Stimulated activated CD8-positive, alpha-beta memory T cell treated with anti-CD3 and anti-CD28 coated beads, Interleukin-15, amount 100 ng/mL, for 24 hours (primary cell): Measurements from ENCODE around the gene TRIM28.
"Not testable (repeated sequence)": the region's sequence is repeated elsewhere in the genome, so short reads cannot be mapped to it uniquely, and the experiment has no call there.

Experiments used
- DNase-seq: peaks from one replicate; pipeline ENCODE4 v3.0.0-alpha.2; 2020; ENCODE audit warnings: low read depth

TRIM28 gene

DNA sequence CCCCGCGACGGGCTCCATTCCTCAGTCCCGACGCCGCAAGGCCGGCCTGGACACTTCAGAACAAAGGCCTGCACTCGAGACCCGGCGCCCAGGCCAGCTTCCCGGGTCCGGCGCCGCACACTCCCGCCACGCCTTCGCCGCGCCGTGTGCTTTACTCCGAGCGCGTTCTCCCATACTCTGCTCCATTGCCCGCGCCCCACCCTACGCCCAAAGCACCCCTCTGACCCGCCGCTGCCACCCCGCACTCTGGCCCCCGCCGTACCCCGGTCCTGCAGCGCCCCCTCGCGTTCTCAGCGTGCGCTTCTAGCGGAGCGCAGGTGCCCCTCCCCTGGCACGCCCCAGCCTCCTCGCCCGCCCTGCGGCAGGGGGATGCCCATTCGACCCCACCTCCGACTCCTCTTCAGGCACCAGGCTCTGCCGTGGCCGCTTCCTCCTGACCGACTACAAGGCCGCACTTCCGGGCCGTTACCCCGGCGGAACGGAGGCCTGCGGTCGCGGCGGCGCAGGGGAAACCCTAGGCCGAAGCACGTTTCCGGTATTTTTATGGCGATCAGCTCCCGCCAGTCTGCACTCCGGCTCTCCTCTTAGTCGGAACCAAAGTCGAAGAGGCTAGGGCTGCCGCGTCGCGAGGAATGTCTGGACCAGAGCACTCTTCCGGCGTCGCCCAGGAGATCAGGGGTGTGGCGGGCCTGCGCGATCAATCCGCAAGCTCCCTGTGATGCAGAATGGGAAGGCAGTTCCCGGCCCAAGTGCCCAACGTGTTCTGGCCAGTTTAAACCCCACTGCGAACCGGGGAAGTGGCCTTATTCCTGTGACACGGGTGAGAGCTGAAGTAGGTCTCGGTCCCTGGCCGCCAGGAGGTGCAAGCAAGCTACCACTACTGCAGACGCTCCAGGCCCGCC lies 24.3 kb upstream of the TRIM28 start, which contains the start of gene ZBTB45:
Gene ZBTB45 (minus strand): TSS at position 456 of the 902 bp plus-strand sequence. CDS start 2,137 bp downstream, outside the sequence.
- peak; percentile 86 for DNase-seq

- no peak for DNase-seq
Measured at GRCh38 chr19:58520257-58520599, 23.6 kb upstream of the TRIM28 start.

GRCh38 chr19:58521651-58522050 lies 22.2 kb upstream of the TRIM28 start:
- DNase-seq = no peak

DNA sequence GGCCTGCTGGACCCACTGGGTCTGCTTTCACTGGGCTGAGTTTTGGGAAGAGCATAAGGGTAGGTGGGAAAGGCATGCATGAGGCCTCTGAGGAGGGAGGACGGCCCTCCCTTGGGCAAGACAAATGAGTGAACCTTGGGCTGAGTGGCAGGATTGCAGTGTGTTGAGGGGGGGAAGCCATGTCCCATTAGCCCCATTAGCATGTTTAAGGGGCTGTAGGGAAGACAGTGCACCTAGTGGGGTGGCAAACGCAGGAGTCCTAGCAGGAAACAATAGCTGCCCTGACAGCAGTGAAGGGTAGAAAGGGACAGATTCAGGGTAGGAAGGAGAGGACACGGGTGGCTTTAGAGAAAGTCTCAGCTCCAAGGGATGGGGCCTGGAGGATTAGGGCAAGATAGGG lies 21.2 kb upstream of the TRIM28 start:
- DNase-seq = no peak

GRCh38 chr19:58529405-58529804 lies 14.5 kb upstream of the TRIM28 start:
- no peak for DNase-seq

DNA sequence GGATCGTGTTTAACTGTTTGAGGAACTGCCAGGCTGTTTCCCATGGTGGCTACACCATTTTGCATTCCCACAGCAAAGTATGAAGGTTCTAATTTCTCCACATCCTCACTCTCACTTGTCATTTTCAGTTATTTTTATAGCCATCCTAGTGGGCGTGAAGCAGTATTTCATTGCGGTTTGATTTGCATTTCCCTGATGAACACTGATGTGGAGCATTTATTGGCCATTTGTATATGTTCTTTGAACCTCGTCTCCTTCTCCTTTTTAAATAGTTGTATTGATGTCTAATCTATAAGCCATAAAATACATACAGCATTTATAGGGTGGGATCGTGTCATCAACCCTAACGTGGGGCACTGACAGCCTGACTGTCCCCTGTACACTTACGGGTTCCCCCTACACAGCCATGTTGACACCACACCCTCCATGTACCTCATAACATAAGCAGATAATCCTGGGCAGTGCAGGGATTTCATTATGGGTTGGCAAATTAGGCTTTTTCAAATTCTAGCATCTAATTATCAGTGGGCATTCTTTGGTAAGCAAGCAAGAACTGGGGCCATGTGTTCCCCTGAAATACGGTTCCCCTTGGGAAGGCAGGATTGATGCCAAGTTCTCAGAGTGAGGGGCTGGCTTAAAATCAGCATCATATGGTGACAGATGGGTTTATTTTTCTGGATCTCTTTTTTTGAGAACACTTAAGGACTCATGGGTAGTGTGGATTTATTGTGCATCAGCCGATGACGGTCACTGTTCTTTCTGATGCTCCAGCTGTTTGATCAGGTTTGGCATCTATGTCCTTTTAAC lies 12.6 kb upstream of the TRIM28 start:
- no peak for DNase-seq

DNA sequence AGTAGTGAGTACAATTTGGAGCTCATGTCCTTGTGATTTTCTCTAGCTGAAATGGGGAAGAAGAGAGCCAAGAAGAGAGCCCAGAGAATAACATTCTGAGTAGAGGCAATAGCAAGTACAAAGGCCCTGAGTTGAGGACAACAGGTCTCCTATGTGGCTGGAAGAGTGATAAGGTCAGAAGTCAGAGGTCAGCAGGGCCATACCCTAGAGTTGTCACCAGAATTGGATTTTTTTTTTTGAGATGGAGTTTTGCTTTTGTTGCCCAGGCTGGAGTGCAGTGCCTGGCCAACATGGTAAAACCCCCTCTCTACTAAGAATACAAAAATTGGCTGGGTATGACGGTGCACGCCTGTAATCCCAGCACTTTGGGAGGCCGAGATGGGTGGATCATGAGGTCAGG lies 8.0 kb upstream of the TRIM28 start:
- no peak for DNase-seq

DNA sequence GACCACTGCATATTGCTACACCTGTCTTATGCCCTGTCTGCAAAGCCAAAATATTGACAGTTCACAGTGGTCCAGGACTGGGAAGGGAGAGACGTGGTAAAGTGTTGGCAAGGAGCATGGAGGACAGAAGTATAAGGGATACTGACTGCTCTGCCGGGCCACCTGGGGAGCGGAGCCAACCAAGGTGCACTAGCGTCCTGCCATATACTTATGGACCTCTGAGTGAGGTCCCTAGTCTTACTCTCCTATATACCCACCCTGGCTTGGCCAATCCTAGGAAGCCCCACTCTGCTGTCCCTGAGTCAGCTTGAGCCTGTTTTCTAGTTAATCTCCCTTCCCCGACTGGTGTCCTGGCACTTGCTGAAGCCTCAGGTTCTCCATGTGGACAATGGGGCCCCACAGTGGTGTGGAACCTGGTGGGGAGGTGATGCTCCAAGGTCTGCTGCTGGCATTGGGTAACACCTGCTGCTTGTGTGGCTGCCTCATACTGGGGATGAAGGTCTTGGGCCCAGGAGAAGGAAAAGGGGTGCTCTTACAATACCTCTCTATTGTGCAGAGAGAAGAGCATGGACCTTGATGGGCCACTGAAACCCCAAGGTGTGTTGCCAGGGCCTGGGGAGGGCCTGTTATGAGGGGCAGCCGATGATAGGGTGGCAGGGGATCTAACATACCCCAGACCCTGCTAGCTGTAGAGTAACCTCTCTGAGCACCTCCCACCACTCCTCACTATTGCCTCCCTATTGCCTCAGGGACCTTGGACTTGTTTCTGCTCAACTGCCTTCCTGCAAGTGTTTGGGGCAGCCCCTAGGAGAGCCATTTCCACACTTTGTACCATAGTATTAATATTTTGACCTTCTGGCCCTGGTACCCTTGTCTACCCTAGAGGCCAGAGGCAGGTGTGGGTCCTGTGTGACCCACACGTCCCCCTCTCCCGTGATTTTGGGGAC lies 6.7 kb upstream of the TRIM28 start:
- no peak for DNase-seq

GRCh38 chr19:58538257-58539168 lies 5.4 kb upstream of the TRIM28 start:
- no peak for DNase-seq

- DNase-seq = not testable (repeated sequence)
Measured at GRCh38 chr19:58539169-58539559, 4.7 kb upstream of the TRIM28 start.

DNA sequence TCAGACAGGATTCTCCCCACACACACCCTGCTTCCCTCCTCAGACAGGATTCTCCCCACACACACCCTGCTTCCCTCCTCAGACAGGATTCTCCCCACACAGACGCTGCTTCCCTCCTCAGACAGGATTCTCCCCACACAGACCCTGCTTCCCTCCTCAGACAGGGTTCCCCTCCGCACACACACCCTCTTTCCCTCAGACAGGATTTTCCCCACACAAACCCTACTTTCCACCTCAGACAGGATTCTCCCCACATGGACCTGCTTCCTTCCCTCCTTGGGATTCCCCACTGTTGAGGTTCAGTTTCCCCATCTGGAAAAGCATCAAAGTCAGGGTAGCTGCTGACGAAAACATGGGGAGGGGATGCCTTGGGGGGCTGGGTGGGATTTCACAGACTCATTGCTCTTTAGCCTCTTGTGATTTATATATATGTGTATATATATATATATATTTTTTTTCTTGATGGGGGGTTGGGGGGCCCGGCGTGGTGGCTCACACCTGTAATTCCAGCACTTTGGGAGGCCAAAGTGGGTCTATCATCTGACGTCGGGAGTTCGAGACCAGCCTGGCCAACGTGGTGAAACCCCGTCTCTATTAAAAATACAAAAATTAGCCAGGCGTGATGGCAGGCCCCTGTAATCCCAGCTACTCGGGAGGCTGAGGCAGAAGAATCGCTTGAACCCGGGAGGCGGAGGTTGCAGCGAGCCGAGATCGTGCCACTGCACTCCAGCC lies 1.1 kb upstream of the TRIM28 start:
- not testable (repeated sequence) for DNase-seq

DNA sequence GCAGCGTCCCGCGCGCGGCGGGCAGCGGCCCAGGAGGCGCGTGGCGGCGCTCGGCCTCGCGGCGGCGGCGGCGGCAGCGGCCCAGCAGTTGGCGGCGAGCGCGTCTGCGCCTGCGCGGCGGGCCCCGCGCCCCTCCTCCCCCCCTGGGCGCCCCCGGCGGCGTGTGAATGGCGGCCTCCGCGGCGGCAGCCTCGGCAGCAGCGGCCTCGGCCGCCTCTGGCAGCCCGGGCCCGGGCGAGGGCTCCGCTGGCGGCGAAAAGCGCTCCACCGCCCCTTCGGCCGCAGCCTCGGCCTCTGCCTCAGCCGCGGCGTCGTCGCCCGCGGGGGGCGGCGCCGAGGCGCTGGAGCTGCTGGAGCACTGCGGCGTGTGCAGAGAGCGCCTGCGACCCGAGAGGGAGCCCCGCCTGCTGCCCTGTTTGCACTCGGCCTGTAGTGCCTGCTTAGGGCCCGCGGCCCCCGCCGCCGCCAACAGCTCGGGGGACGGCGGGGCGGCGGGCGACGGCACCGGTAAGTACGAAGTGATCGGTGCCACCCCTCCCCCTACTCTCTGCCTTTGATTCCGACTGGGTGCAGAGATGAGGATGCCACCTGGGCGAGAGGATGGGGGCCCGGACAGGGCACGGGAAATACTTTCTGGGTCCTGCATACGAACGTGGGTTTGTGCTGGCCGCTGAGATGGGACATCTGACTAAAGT lies 874 bp downstream of the TRIM28 start:
- DNase-seq = no peak

DNA sequence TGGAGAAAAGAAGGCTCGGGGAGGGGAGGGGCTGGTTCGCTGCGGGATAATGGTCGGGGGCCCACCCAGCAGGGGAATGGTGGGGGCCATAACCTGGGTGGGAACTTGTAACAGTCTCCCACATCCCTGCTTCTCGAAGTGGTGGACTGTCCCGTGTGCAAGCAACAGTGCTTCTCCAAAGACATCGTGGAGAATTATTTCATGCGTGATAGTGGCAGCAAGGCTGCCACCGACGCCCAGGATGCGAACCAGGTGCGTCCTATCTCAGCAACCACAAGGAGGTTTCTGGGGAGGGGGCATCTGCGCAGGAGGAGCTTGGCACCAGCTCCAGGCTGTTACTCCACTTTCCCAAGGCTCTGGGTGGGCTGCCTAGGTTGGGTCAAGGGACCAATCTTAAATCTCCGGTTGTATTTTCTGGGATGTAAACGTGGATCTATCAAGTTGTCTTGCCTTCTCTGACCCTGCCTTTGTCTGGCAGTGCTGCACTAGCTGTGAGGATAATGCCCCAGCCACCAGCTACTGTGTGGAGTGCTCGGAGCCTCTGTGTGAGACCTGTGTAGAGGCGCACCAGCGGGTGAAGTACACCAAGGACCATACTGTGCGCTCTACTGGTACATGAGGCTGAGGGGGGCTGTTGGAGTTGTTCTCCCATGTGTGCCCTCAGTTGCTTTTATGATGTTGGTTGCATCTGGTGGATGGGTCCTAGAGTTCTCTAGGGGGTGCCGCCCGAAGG lies 1.6 kb downstream of the TRIM28 start:
- DNase-seq = no peak

GRCh38 chr19:58546019-58546530 lies 2.2 kb downstream of the TRIM28 start:
- DNase-seq = no peak

DNA sequence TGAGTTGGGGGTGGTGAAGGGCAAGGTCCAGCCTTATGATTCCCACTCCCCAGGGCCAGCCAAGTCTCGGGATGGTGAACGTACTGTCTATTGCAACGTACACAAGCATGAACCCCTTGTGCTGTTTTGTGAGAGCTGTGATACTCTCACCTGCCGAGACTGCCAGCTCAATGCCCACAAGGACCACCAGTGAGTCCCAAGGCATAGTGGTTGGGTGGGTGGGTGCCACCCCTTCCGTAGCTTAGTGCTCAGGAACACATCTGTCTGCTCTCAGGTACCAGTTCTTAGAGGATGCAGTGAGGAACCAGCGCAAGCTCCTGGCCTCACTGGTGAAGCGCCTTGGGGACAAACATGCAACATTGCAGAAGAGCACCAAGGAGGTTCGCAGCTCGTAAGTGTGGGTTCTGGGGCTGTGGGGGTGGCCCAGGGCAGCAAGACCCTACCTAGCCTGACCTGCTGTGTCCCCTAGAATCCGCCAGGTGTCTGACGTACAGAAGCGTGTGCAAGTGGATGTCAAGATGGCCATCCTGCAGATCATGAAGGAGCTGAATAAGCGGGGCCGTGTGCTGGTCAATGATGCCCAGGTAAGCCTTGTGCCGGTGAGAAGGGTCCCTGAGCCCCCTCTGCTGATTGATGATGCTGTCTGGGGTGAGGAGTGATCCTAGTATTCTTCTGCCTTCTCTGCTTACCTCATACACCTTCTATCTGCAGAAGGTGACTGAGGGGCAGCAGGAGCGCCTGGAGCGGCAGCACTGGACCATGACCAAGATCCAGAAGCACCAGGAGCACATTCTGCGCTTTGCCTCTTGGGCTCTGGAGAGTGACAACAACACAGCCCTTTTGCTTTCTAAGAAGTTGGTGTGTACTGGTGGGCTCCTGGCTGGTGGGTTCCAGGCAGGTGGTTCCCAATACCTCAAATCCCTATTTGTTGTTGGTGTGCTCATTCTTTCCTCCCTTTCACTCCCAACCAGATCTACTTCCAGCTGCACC lies 3.8 kb downstream of the TRIM28 start:
- no peak for DNase-seq

GRCh38 chr19:58548859-58549663 lies 5.2 kb downstream of the TRIM28 start:
- no peak for DNase-seq
